IPS DF 4.7 (cell line): ENCODE measurements around the gene HNRNPL.

ENCODE experiments used
- DNase-seq: peaks from one replicate; pipeline ENCODE4 v3.0.0-alpha.2; 2013; ENCODE audit warnings: low spot score; ENCODE audit errors: extremely low read depth

Gene HNRNPL

DNA sequence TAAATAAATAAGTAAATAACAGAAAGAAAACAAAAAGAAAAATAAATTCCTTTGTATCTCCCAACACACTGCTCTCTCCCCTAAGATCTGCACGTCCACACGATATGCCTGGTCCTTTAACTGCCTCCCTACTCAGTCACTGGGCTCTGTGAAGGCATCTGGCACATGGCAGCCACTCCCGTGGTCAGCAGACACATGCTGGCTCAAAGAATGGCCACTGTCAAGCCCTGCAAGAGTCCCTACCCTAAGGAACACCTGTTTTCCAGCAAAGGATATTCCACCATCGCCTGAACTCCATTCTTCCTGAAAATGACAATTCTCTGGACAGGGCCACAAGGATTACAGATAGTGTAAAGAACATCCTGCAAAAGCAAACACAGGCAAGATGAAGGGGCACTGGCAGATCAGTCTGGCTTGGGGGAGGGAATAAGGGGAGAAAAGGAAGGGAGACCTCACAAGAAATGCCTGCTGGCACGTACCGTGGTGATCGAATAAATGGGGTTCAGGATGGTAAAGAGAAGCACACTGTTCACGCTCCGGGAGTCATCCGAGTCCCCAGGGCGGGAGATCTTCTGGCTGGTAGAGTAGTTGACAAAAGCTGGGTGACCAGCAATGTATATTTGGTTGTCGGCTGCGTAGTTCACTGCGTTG lies 4.3 kb downstream of the HNRNPL start:
- DNase-seq: no peak

GRCh38 chr19:38844093-38844686 lies 5.6 kb downstream of the HNRNPL start:
- no peak for DNase-seq

GRCh38 chr19:38843175-38843758 lies 6.5 kb downstream of the HNRNPL start:
- DNase-seq: no peak

GRCh38 chr19:38842439-38843174 lies 7.2 kb downstream of the HNRNPL start:
- DNase-seq: no peak

GRCh38 chr19:38841787-38842438 lies 7.9 kb downstream of the HNRNPL start:
- no peak for DNase-seq

- DNase-seq: no peak
Observed at GRCh38 chr19:38841180-38841766, 8.5 kb downstream of the HNRNPL start.

DNA sequence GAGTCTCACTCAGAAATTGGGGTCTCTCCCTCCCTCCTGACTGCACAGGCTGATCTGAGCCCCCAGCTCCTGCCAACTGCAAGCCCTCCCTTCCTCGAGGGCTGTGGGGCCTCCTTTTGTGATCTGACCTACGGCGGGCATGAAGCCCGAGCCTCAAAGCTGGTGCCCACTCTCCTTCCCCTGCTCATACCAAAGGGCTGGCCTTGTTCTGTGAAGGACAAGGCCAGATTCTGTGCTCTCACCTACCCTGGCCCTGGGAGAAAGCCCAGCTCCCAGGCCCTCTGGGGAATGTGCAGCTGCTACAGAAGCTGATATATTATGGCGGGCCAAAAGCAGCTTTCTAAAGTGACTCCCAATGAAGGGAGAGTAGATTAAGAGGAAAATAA lies 9.2 kb downstream of the HNRNPL start:
- DNase-seq: no peak

- no peak for DNase-seq
Observed at GRCh38 chr19:38839816-38840582, 9.8 kb downstream of the HNRNPL start.

DNA sequence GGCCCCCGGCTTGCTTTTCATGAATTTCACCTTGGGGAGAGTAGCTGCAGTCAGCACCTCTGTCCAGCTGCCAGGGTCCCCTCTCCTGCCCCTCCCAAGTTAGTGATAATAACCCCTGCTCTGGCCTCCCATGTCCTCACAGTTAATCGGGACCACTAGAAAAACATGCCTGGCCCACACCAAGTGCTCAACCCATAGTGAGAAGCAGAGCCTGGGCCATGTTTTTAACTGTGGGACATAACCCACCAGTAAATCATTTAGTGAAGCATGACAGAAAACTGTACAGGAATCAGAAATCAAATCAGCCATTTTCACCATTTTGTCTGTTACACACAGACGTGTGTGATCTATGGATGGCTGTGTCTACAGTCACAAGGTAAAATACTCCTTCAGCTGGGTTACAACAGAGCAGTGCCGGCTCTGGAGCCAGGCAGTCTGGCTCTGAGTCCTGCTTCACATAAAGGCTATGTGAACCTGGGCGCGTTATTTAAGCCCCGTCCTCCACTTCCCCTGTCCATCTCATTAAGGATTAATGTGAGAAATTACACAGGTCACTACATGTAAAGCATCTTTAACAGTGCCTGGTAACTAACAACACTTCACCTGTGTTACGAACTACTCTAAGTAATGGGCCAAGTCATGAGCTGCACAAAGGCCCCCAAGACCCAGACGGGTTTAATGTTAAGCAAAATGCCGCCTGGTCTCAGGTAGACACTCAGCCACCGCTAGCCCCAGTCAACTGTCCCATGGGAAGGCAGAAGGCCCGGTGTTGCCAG lies 10.6 kb downstream of the HNRNPL start:
- DNase-seq: no peak

- DNase-seq: no peak
Observed at GRCh38 chr19:38838208-38838985, 11.4 kb downstream of the HNRNPL start.

DNA sequence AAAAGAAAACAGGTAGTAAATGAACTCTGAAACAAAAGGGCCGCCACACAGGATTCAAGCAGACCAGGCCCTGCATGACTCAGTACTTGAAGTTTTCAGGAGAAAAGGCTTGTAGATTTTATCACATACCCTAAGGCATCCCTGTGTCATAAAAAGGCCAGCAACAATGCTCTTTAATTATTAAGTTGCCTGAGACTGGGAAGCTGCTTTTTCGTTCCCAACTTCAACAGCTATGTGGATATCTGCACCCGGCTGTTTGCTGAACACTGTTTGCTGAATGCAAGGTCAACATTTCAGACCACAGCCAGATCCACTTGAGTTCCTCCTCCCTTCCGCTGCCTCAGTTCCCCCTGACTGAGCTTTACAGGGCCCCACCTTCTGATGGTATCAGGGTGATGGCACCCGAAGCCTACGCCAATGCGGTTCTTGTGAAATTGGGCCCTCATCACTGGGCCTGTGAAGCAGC lies 12.1 kb downstream of the HNRNPL start:
- DNase-seq: no peak

DNA sequence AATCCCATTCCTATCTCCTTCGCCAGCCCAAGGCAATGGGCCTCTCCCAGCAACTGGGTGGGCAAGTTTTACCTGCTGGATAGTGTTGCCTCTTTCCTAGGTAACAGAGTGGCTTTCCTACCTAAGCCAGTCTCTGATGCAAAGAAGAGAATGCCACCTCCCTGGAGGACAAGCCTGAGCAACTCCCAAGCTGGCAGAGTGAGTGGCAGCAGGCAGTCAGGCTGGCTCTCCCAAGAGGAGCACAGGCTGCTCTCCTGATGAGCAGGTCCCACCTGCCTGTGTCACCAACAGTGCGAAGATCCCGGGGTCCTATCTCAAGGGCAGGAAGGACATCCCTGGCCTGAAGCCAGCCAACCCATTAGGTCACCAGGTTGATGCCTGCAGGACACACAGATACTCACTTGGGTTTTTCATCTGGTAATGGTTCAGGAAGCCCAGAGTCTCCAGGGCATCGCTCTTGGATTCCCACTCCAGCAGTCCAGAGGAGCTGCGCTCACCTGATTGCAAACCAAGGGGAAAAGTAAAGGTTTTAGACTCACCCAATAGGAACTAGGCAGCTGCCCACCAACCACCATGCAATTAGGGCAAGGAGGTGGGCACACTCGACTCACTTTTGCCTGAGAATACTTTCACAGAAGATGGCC lies 12.7 kb downstream of the HNRNPL start:
- no peak for DNase-seq

- no peak for DNase-seq
Observed at GRCh38 chr19:38836159-38836982, 13.4 kb downstream of the HNRNPL start.

DNA sequence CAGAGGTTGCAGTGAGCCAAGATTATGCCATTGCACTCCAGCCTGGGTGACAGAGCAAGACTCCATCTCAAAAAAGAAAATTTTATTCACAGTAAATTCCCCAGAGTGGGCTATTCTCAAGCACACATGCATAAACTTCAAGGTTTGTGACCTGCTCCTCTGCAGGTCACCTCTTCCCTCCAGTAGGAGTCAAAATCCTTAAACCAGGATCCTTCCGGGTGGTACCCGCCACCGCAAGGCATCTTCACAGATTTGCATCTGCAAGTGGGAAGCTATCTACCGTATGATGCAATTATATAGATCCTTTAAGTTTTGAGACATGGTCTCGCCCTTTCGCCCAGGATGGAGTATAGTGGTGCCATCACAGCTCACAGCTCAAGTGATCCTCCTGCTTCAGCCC lies 15.2 kb downstream of the HNRNPL start:
- DNase-seq: no peak

DNA sequence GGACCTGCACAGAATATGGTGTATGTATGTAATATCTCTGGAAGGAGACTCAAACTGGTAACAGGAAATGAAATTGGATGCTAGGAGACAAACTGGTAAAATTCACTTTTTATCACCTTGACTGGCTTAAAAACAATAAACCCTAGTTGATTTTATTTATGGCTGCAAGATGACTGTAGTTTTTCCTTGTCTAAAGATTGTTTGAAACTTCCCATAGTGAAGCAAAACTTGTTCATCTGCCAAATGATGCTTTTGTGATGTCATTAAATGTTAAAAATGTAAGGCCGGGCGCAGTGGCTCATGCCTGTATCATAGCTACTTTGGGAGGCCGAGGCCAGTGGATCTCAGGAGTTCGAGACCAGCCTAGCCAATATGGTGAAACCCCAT lies 15.7 kb downstream of the HNRNPL start:
- no peak for DNase-seq

GRCh38 chr19:38833092-38833425 lies 16.7 kb downstream of the HNRNPL start:
- DNase-seq: no peak

DNA sequence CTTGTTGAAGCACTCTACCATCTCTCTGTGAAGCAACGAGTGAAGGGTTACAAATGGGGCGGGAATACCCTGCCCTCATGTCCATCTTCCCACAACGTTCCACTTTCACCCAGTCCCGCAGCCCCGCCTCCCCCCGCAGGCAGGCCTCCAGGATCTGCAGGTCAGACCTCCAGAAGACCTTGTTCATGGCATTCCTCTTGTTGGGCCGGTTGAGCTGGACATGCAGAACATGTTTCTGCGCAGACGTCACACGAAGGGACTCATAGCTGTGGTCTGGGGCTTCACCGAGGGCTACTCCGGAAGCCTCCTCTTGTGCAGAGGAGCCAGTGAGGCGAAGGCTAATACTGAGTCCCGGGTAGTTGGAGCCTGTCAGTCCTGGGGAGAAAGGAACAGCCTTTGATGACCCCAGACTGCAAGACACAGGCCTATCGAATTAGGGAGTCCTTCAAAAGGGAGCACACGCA lies 18.6 kb downstream of the HNRNPL start:
- DNase-seq: no peak
